Neural cell (in vitro differentiated cells): Measurements from ENCODE around the gene MCM5.

Source experiments
- EP300 ChIP-seq: fragments of 450-650 bp; conservative IDR thresholded peaks from 2 replicates; pipeline ENCODE4 v1.6.1; 2014; ENCODE audit warnings: antibody characterized with exemption, mild to moderate bottlenecking, moderate library complexity; ENCODE audit not compliant: poor library complexity, severe bottlenecking
- EZH2 ChIP-seq: fragments of 200-600, 300-800 bp; shearing (Covaris generic), sonication (generic); IDR thresholded peaks from 2 replicates; pipeline ENCODE4 v1.6.1; 2014; ENCODE audit warnings: antibody characterized with exemption, low read length, borderline replicate concordance, mild to moderate bottlenecking; ENCODE audit not compliant: insufficient read depth, poor library complexity, severe bottlenecking
- MXI1 ChIP-seq: fragments of 450-650 bp; conservative IDR thresholded peaks from 2 replicates; pipeline ENCODE4 v1.6.1; 2014; ENCODE audit warnings: antibody characterized with exemption, mild to moderate bottlenecking; ENCODE audit not compliant: poor library complexity, severe bottlenecking
- POLR2AphosphoS5 ChIP-seq: IDR thresholded peaks from 2 replicates; pipeline ENCODE4 v1.6.1; 2012
- RAD21 ChIP-seq: fragments of 450-650 bp; conservative IDR thresholded peaks from 2 replicates; pipeline ENCODE4 v1.6.1; 2014; ENCODE audit warnings: antibody characterized with exemption, mild to moderate bottlenecking, moderate library complexity
- SMC3 ChIP-seq: fragments of 450-650 bp; conservative IDR thresholded peaks from 2 replicates; pipeline ENCODE4 v1.6.1; 2014; ENCODE audit warnings: antibody characterized with exemption, mild to moderate bottlenecking, moderate library complexity; ENCODE audit not compliant: poor library complexity
- TAF1 ChIP-seq: IDR thresholded peaks from 2 replicates; pipeline ENCODE4 v1.6.1; 2012; ENCODE audit warnings: low read depth
- TF ChIP-seq, protein P1 (sequence below): fragments of 450-650 bp; IDR thresholded peaks from 2 replicates; pipeline ENCODE4 v1.5.1; 2014; ENCODE audit warnings: antibody characterized with exemption, mild to moderate bottlenecking, moderate library complexity; ENCODE audit not compliant: poor library complexity, severe bottlenecking
- TF ChIP-seq, protein P2 (sequence below): IDR thresholded peaks from 2 replicates; pipeline ENCODE4 v1.6.1; 2012; ENCODE audit warnings: borderline replicate concordance

DNA sequence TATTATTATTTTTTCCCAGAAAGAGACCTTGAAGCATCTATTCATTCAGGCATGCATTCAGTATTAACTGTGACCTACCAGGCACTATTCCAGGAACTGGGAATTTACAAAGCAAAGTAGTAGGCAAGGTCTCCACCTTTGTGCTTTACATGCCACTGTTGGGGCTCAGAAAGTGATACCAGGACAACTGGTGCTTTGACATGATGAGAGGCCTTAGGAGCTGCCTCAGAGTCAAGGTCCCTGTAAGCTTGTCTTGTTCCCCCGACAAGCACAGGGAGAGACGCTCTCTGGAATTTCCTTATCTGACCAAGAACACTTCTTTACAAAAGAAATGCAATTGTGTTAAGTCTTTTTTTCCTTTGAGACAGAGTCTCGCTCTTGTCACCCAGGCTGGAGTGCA, 21.3 kb upstream of the MCM5 start:
- TF ChIP-seq EP300 (no peak), RAD21 (no peak), POLR2AphosphoS5 (no peak), EZH2 (no peak), SMC3 (no peak), MXI1 (no peak), TAF1 (no peak)
- TF ChIP-seq, protein P1, sequence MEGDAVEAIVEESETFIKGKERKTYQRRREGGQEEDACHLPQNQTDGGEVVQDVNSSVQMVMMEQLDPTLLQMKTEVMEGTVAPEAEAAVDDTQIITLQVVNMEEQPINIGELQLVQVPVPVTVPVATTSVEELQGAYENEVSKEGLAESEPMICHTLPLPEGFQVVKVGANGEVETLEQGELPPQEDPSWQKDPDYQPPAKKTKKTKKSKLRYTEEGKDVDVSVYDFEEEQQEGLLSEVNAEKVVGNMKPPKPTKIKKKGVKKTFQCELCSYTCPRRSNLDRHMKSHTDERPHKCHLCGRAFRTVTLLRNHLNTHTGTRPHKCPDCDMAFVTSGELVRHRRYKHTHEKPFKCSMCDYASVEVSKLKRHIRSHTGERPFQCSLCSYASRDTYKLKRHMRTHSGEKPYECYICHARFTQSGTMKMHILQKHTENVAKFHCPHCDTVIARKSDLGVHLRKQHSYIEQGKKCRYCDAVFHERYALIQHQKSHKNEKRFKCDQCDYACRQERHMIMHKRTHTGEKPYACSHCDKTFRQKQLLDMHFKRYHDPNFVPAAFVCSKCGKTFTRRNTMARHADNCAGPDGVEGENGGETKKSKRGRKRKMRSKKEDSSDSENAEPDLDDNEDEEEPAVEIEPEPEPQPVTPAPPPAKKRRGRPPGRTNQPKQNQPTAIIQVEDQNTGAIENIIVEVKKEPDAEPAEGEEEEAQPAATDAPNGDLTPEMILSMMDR = no peak
- TF ChIP-seq, protein P2, sequence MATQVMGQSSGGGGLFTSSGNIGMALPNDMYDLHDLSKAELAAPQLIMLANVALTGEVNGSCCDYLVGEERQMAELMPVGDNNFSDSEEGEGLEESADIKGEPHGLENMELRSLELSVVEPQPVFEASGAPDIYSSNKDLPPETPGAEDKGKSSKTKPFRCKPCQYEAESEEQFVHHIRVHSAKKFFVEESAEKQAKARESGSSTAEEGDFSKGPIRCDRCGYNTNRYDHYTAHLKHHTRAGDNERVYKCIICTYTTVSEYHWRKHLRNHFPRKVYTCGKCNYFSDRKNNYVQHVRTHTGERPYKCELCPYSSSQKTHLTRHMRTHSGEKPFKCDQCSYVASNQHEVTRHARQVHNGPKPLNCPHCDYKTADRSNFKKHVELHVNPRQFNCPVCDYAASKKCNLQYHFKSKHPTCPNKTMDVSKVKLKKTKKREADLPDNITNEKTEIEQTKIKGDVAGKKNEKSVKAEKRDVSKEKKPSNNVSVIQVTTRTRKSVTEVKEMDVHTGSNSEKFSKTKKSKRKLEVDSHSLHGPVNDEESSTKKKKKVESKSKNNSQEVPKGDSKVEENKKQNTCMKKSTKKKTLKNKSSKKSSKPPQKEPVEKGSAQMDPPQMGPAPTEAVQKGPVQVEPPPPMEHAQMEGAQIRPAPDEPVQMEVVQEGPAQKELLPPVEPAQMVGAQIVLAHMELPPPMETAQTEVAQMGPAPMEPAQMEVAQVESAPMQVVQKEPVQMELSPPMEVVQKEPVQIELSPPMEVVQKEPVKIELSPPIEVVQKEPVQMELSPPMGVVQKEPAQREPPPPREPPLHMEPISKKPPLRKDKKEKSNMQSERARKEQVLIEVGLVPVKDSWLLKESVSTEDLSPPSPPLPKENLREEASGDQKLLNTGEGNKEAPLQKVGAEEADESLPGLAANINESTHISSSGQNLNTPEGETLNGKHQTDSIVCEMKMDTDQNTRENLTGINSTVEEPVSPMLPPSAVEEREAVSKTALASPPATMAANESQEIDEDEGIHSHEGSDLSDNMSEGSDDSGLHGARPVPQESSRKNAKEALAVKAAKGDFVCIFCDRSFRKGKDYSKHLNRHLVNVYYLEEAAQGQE = no peak
